Common myeloid progenitor, CD34-positive (primary cell): ENCODE results near the gene PRKAR1B.

Experiments
- CTCF ChIA-PET: fragments of 350-600 bp; sonication (Branson Sonifier 250); formaldehyde crosslinking; loops from one replicate; lab custom pipeline; 2021; ENCODE audit warnings: antibody characterized with exemption; lab: Charles Lee
- POLR2A ChIA-PET: fragments of 350-600 bp; sonication (Branson Sonifier 250); formaldehyde crosslinking; loops from one replicate; lab custom pipeline; 2021; ENCODE audit warnings: antibody characterized with exemption; lab: Charles Lee
- DNase-seq, 3 donors: peaks; one replicate each; pipeline versions ENCODE4 v3.0.0 to v3.0.0-alpha.2; 2013
- H3K27ac ChIP-seq, 2 experiments: 1 replicate in 1 of 2; 2 replicates in 1 of 2; pipeline ENCODE4 v1.7.0; 2013; ENCODE audit warnings: inconsistent platforms in 2 of 2, low read length in 2 of 2, mild to moderate bottlenecking in 2 of 2, low read depth in 1 of 2, moderate library complexity in 1 of 2; ENCODE audit not compliant: severe bottlenecking in 2 of 2, insufficient read depth in 1 of 2, poor library complexity in 1 of 2
- H3K27me3 ChIP-seq, 5 experiments: replicated peaks in 2 of 5; 1 replicate in 3 of 5; 2 replicates in 2 of 5; pipeline versions ENCODE4 v1.6.1 to v1.7.0; 2013; ENCODE audit warnings: low read length in 4 of 5, mild to moderate bottlenecking in 2 of 5, moderate library complexity in 2 of 5, inconsistent platforms in 1 of 5; ENCODE audit not compliant: insufficient read depth in 5 of 5, control insufficient read depth in 4 of 5
- H3K36me3 ChIP-seq, 4 experiments: 1 replicate in 2 of 4; 2 replicates in 2 of 4; pipeline versions ENCODE4 v1.6.1 to v1.7.0; 2013; ENCODE audit warnings: low read length in 3 of 4, control low read depth in 1 of 4, mild to moderate bottlenecking in 1 of 4; ENCODE audit not compliant: control insufficient read depth in 4 of 4, insufficient read depth in 4 of 4
- H3K4me1 ChIP-seq, 4 experiments: 1 replicate in 3 of 4; 2 replicates in 1 of 4; pipeline versions ENCODE4 v1.6.1 to v1.7.1; 2013; ENCODE audit warnings: low read length in 3 of 4, mild to moderate bottlenecking in 3 of 4, control low read depth in 1 of 4, inconsistent platforms in 1 of 4, moderate library complexity in 1 of 4; ENCODE audit not compliant: control insufficient read depth in 4 of 4, insufficient read depth in 4 of 4; ENCODE audit errors: control extremely low read depth in 1 of 4
- H3K4me3 ChIP-seq, 7 experiments: 1 replicate in 4 of 7; 2 replicates in 3 of 7; pipeline versions ENCODE4 v1.5.1 to v1.7.0; 2013; ENCODE audit warnings: mild to moderate bottlenecking in 7 of 7, low read length in 6 of 7, moderate library complexity in 6 of 7, inconsistent platforms in 2 of 7, low read depth in 2 of 7, control low read depth in 1 of 7; ENCODE audit not compliant: insufficient read depth in 4 of 7, control insufficient read depth in 1 of 7; ENCODE audit errors: extremely low read depth in 1 of 7
- H3K9me3 ChIP-seq, 5 experiments: 1 replicate in 4 of 5; 2 replicates in 1 of 5; pipeline versions ENCODE4 v1.6.1 to v1.7.1; 2013; ENCODE audit warnings: low read length in 4 of 5, mild to moderate bottlenecking in 2 of 5, inconsistent platforms in 1 of 5, low read depth in 1 of 5, moderate library complexity in 1 of 5; ENCODE audit not compliant: control insufficient read depth in 4 of 5, insufficient read depth in 2 of 5; ENCODE audit errors: control extremely low read depth in 1 of 5
- WGBS: methylation state at CpG from one replicate; pipeline ENCODE4 v1.1.5; 2013; ENCODE audit not compliant: insufficient coverage; 5-methylcytosine and 5-hydroxymethylcytosine counted together

PRKAR1B gene

DNA sequence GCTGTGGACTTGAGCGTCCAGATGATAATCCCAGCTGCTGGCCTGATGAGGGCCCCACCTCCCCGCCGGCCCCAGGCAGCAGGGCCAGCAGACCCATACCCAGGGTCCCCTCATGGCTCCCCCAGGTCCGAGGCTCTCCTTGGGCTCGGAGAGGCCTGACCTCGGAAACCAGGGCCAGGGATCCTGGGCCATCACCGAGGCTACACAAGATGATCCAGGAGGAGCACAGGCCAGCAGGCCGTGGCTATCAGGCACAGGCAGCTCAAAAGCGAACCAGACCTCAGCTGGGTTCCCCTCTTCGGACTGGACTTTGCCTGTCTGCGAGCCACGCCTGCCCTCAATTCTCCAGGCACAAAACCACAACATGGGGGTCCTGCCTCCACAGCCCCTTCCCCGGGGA is 224.8 kb downstream of the PRKAR1B start:
- peaks cover 0 to 2% (median 0%) of the 10 kb centered on the region in 5 experiments for H3K9me3 ChIP-seq
- DNase-seq, result no peak
- H3K27me3 ChIP-seq, result no peaks in the 10 kb centered on the region
- POLR2A ChIA-PET, result no interaction called here
- no peak overlapping the region for H3K27ac ChIP-seq
- 95% methylated on average over 11 of the region's 13 CpGs for WGBS
- H3K36me3 ChIP-seq, result no peaks in the 10 kb centered on the region
- H3K4me3 ChIP-seq, result no peak overlapping the region
- CTCF ChIA-PET, result interaction anchor here (1.3 kb wide), 1 partner anchor 42 kb away, joined by 4 read pairs; no protein-coding TSS in a partner anchor
- H3K4me1 ChIP-seq, result no peaks in the 10 kb centered on the region

DNA sequence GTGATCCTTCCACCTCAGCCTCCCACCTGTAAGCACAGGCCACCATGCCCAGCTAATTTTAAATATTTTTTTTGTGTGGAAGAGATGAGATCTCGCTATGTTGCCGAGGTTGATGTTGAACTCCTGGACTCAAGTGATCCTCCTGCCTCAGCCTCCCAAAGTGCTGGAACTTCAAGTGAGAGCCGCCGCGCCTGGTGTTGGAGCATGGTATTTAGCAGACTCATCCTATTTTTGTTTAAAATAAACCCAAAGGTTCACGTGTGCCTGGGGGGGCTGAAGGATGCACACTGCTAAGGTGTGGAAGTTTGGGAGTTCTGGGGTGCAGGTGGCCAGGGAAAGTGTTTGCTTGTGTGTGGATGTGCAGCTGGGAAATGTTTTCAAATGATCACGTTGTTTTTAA is 225.6 kb downstream of the PRKAR1B start:
- 97% methylated on average over 7 of the region's 7 CpGs for WGBS
- DNase-seq, result no peak
- POLR2A ChIA-PET, result no interaction called here
- no peaks in the 10 kb centered on the region for H3K36me3 ChIP-seq
- no peak overlapping the region for H3K4me3 ChIP-seq
- H3K27me3 ChIP-seq, result no peaks in the 10 kb centered on the region
- peaks cover 0 to 2% (median 0%) of the 10 kb centered on the region in 5 experiments for H3K9me3 ChIP-seq
- no peak overlapping the region for H3K27ac ChIP-seq
- peaks cover 0 to 5% (median 4%) of the 10 kb centered on the region in 4 experiments for H3K4me1 ChIP-seq
- CTCF ChIA-PET, result interaction anchor here (1.3 kb wide), 1 partner anchor 41 kb away, joined by 4 read pairs; no protein-coding TSS in a partner anchor

DNA sequence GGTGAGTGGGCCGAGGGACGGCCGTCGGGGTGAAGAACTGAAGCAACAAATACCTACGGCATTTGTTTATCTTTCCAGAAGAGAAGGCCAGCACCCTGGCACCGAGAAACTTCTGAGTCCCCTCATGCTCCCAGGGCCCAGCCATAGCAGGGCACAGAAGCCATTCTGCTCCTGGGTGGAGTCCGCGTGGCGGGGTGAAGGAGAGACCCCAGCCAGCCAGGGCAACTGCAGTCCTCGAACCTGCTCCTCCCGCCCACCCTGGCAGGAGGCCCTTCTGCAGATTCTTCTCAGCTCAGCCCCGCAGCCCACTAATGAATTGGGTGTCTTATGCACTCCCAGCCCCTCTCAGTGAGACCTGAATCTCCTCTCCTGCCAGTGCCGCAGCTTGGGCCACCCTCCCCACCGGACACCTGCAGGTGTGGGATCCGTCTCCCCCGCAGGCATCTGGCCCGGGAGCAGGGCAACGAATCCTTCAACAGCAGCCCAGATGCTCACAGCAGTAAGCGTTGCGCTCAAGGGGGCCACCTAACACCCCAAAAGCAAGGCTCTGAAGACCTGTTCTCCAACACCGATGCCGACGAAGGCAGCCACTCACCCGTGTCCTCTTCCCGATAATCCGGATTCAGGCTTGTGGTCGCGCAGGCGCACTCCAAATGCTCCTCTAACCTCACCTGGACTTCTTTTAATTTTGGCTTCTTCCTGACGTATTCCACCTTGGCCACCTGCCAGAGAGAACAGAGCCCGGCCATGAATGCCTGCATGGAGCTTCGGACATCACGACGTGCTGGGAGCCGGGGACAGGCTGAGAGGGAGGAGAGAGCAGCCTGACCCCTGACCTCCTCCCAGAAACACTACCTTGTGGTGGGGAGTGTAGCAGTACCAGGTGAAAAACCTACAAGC is 226.3 kb downstream of the PRKAR1B start:
- ChIA-PET CTCF (no interaction called here), POLR2A (no interaction called here)
- H3K27ac ChIP-seq, result no peak overlapping the region
- peaks cover 0 to 12% (median 11%) of the 10 kb centered on the region in 4 experiments for H3K4me1 ChIP-seq
- 98% methylated on average over 34 of the region's 35 CpGs for WGBS
- no peak for DNase-seq
- no peaks in the 10 kb centered on the region for H3K36me3 ChIP-seq
- peaks cover 0 to 2% (median 0%) of the 10 kb centered on the region in 5 experiments for H3K9me3 ChIP-seq
- H3K27me3 ChIP-seq, result no peaks in the 10 kb centered on the region
- no peak overlapping the region for H3K4me3 ChIP-seq

DNA sequence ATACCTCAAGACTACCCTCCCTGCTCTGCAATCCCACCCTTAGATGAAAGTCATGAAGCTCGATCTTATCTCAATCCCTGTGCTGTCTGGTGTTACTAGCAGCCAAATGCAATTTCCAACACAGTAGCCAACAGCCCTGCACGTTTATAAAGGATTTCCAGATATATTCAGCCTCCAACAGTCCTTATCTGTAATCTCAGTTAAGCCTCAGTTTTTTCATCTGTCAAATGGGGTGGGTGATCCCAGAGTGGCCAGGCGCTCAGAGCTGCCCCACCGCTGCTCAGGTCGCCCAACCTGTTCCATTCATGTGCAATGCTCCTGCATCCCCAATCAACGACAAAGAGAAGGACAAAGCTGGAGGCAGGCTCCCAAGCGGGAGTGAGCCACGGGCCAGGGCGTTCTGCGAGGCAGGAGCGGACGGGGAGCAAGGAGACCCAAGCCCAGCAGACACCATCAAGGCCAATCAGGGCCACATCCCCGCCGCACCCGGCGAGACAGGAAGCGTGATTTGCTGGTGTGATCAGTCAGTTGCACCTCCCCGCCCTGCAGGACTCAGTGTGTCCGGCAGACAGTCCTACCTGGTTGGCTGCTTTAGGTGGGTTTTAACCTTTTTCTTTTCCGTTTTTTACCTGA is 227.1 kb downstream of the PRKAR1B start:
- Histone ChIP-seq H3K27me3 (no peaks in the 10 kb centered on the region), H3K4me1 (peaks cover 0 to 13% (median 12%) of the 10 kb centered on the region in 4 experiments), H3K27ac (no peak overlapping the region), H3K9me3 (peaks cover 0 to 2% (median 0%) of the 10 kb centered on the region in 5 experiments), H3K4me3 (no peak overlapping the region), H3K36me3 (no peaks in the 10 kb centered on the region)
- CTCF ChIA-PET, result no interaction called here
- DNase-seq, result no peak
- 96% methylated on average over 15 of the region's 20 CpGs for WGBS
- POLR2A ChIA-PET, result no interaction called here
